Esophagus muscularis mucosa (tissue), 4 donors: Measurements from ENCODE around the gene TP53I13. TPM values are rescaled to one million over a fixed set of nuclear protein-coding genes. Genes with fewer than 3 reads are reported as not detected.
A peak's percentile ranks its signal among the peaks of the same experiment; 100 is the strongest.

ENCODE experiments used
- DNase-seq: peaks from one replicate; pipeline ENCODE4 v3.0.0-alpha.2; 2017; ENCODE audit errors: extremely low spot score
- H3K27ac ChIP-seq, 4 donors: fragments of 200-600 bp; sonication (generic); replicated peaks in 1 of 4; 1 replicate in 3 of 4; 2 replicates in 1 of 4; pipeline ENCODE4 v1.5.1; 2016 to 2019; ENCODE audit warnings: mild to moderate bottlenecking in 1 of 4
- H3K27me3 ChIP-seq, 4 donors: fragments of 200-600 bp; sonication (generic); one replicate each; pipeline versions ENCODE4 v1.5.1 to v1.6.0; 2016 to 2019
- H3K36me3 ChIP-seq, 4 donors: fragments of 200-600 bp; sonication (generic); one replicate each; pipeline ENCODE4 v1.5.1; 2016 to 2019
- H3K4me1 ChIP-seq, 4 donors: fragments of 200-600 bp; sonication (generic); one replicate each; pipeline ENCODE4 v1.5.1; 2016 to 2019
- H3K4me3 ChIP-seq, 4 donors: fragments of 200-600 bp; sonication (generic); 1 replicate in 2 of 4; 2 replicates in 2 of 4; pipeline ENCODE4 v1.5.1; 2016 to 2019; ENCODE audit warnings: mild to moderate bottlenecking in 4 of 4, moderate library complexity in 1 of 4
- H3K9me3 ChIP-seq, 4 donors: fragments of 200-600 bp; sonication (generic); 1 replicate in 3 of 4; 2 replicates in 1 of 4; pipeline ENCODE4 v1.5.1; 2016 to 2019
- CTCF ChIP-seq, 3 experiments: fragments of 200-600 bp in 2 of 3; fragments of 450-650 bp in 1 of 3; sonication (generic) in 2 of 3; IDR thresholded peaks; one replicate each; pipeline ENCODE4 v1.5.1; 2017 to 2019; ENCODE audit warnings: antibody characterized with exemption in 3 of 3, mild to moderate bottlenecking in 2 of 3, moderate library complexity in 1 of 3
- EP300 ChIP-seq: sonication (generic); formaldehyde crosslinking; IDR thresholded peaks from one replicate; pipeline ENCODE4 v1.6.1; 2017; ENCODE audit warnings: antibody characterized with exemption
- POLR2A ChIP-seq: fragments of 450-650 bp; IDR thresholded peaks from one replicate; pipeline ENCODE4 v1.6.1; 2017; ENCODE audit warnings: antibody characterized with exemption, moderate library complexity, mild to moderate bottlenecking, low read depth
- POLR2AphosphoS5 ChIP-seq, 2 donors: sonication (generic); formaldehyde crosslinking; IDR thresholded peaks; one replicate each; pipeline ENCODE4 v1.6.1; 2017; ENCODE audit warnings: antibody characterized with exemption in 2 of 2
- WGBS: methylation state at CpG from one replicate; pipeline ENCODE4 v1.1.5; 2018; 5-methylcytosine and 5-hydroxymethylcytosine counted together
- intact Hi-C: fragments of 100-400 bp; cut with DNase I; formaldehyde crosslinking; loops from one replicate; pipeline ENCODE4 v1.15.1; 2023
- total RNA-seq, 4 donors: library from RNA; depleted of rRNA; stranded (reverse); fragments of >200 nt; gene quantifications; one replicate each; pipeline versions ENCODE4 v1.1.0 to v1.2.1, GENCODE V29; 2016

TP53I13 gene
- total RNA-seq, 4 donors from 2014 or later = 40.9 to 72.6 (median 55.7) TPM

DNA sequence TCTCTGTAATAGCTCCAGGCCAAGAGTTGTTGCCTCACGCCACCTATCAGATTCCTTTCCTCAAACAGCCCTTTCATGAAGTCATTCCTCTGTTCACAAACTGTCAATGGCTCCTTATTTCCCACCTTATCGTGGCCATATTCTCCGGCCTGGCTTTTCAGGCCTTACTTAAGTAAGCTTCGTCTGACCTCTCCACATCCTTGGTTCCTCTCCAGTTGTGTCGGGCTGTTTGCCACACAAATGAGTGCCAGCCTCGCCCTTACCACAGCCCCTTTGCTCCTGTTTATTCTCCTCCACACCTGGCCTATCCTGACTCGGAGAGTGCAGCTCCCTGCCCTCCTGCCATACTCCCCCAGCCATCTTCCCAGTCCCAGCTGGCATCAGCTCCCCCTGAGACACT, 2.0 kb downstream of the TP53I13 start:
- Histone ChIP-seq H3K4me1 (peaks cover 36 to 70% (median 59%) of the 10 kb centered on the region in 4 donors), H3K9me3 (no peaks in the 10 kb centered on the region), H3K27ac (no peak overlapping the region), H3K4me3 (no peak overlapping the region), H3K27me3 (no peaks in the 10 kb centered on the region), H3K36me3 (peaks cover 16 to 39% (median 21%) of the 10 kb centered on the region in 4 donors)
- 86% methylated on average over 7 of the region's 7 CpGs for WGBS
- intact Hi-C loops = no loop called here
- TF ChIP-seq CTCF (IDR thresholded peaks at IDR 0.05) = no peak
- TF ChIP-seq POLR2A = no peak
- TF ChIP-seq POLR2AphosphoS5 (IDR thresholded peaks at IDR 0.05) = no peak
- TF ChIP-seq EP300 = no peak
- no peak for DNase-seq

DNA sequence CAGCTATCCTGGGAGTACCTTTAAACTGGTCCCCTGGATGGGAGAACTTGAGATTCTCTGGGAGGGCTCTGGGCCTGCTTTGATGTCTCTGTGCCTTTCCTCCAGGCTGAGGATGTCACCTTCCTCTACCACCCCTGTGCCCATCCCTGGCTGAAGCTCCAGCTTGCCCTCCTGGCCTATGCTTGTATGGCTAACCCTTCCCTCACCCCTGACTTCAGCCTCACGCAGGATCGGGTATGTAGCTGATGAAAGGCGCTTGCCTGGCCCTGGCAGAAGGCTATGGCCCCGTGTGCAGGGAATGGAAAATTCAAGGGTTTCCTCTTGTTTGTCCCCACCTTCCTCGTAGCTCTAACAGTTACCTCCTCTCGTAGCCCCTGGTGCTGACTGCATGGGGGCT, 3.0 kb downstream of the TP53I13 start:
- WGBS = 93% methylated on average over 6 of the region's 6 CpGs
- Histone ChIP-seq H3K27ac (peak overlapping the region in 1 of 4 donors; percentile 57), H3K27me3 (no peaks in the 10 kb centered on the region), H3K4me1 (peaks cover 27 to 60% (median 49%) of the 10 kb centered on the region in 4 donors), H3K9me3 (no peaks in the 10 kb centered on the region), H3K4me3 (no peak overlapping the region), H3K36me3 (peaks cover 26 to 48% (median 30%) of the 10 kb centered on the region in 4 donors)
- DNase-seq = no peak
- TF ChIP-seq POLR2AphosphoS5 (IDR thresholded peaks at IDR 0.05) = no peak
- TF ChIP-seq POLR2A = no peak
- no peak for TF ChIP-seq EP300
- no peak for TF ChIP-seq CTCF (IDR thresholded peaks at IDR 0.05)
- intact Hi-C loops = no loop called here

GRCh38 chr17:29571883-29572681, 3.6 kb downstream of the TP53I13 start:
- peak overlapping the region; percentile 57 to 66 (median 63) for H3K27ac ChIP-seq

GRCh38 chr17:29572691-29573557, 4.4 kb downstream of the TP53I13 start:
- no peak for DNase-seq
- Histone ChIP-seq H3K4me3 (peak overlapping the region; percentile 48 to 59 (median 50)), H3K27me3 (no peaks in the 10 kb centered on the region), H3K9me3 (no peaks in the 10 kb centered on the region), H3K36me3 (peaks cover 35 to 63% (median 45%) of the 10 kb centered on the region in 4 donors), H3K4me1 (peaks cover 30 to 57% (median 53%) of the 10 kb centered on the region in 4 donors), H3K27ac (peak overlapping the region; percentile 57 to 66 (median 63))
- WGBS = 20% methylated on average over 34 of the region's 62 CpGs
- intact Hi-C loops = no loop called here
- TF ChIP-seq EP300 (no peak), CTCF (IDR thresholded peaks at IDR 0.05) (peak; percentile 80 to 90 (median 84)), POLR2A (no peak), POLR2AphosphoS5 (IDR thresholded peaks at IDR 0.05) (peak; percentile 23 to 38)

More at GRCh38 chr17:29571883-29572681, 3.6 kb downstream of the TP53I13 start:
- 84% methylated on average over 7 of the region's 30 CpGs for WGBS
- TF ChIP-seq EP300 = no peak
- no peaks in the 10 kb centered on the region for H3K9me3 ChIP-seq
- H3K36me3 ChIP-seq = peaks cover 31 to 54% (median 36%) of the 10 kb centered on the region in 4 donors
- no peak for DNase-seq
- no peaks in the 10 kb centered on the region for H3K27me3 ChIP-seq
- peak overlapping the region; percentile 48 to 59 (median 50) for H3K4me3 ChIP-seq
- peaks cover 26 to 56% (median 47%) of the 10 kb centered on the region in 4 donors for H3K4me1 ChIP-seq
- intact Hi-C loops = no loop called here

DNA sequence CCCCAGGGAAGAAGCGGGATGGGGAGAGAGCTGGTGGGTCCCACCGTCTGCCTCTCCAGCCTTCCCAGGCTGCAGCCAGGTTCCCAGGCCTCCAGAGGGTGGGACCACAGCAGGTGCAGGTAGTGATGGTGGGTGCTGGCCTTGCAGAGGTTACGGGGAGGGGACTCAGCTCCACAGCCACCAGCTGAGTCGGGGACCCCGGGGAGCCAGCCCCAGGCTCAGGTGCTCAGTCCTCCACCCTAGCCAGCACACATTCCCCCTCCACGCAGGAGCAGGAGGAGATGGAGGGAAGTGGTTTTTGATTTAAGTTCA, 5.0 kb downstream of the TP53I13 start:
- H3K27ac ChIP-seq = no peak overlapping the region
- no peaks in the 10 kb centered on the region for H3K27me3 ChIP-seq
- intact Hi-C loops = no loop called here
- no peaks in the 10 kb centered on the region for H3K9me3 ChIP-seq
- TF ChIP-seq EP300 (no peak), POLR2AphosphoS5 (IDR thresholded peaks at IDR 0.05) (no peak), POLR2A (no peak), CTCF (IDR thresholded peaks at IDR 0.05) (no peak)
- no peak overlapping the region for H3K4me3 ChIP-seq
- H3K4me1 ChIP-seq = peaks cover 32 to 63% (median 58%) of the 10 kb centered on the region in 4 donors
- WGBS = 82% methylated on average over 4 of the region's 6 CpGs
- no peak for DNase-seq
- peaks cover 35 to 69% (median 50%) of the 10 kb centered on the region in 4 donors for H3K36me3 ChIP-seq
